Fibroblast of lung (primary cell): ENCODE data around the gene TMEM250.

Experiments
- CTCF ChIP-seq, 2 donors: IDR thresholded peaks in 1 of 2; conservative IDR thresholded peaks in 1 of 2; 1 replicate in 1 of 2; 2 replicates in 1 of 2; pipeline ENCODE4 v1.5.1; 2011 to 2012; ENCODE audit warnings: low read length in 2 of 2, control low read depth in 1 of 2, inconsistent platforms in 1 of 2, low read depth in 1 of 2, mild to moderate bottlenecking in 1 of 2
- EZH2 ChIP-seq: IDR thresholded peaks from 2 replicates; pipeline ENCODE4 v1.5.1; 2012; ENCODE audit warnings: low read length, control low read depth, mild to moderate bottlenecking; ENCODE audit errors: missing control alignments

- TF ChIP-seq CTCF (conservative IDR thresholded peaks at IDR 0.05 in 1 of 2, IDR thresholded peaks at IDR 0.05 in 1 of 2; ENCODE audit: low read depth in 1 of 2, low read length in 2 of 2), result no peak
- TF ChIP-seq EZH2, result no peak
Measured at GRCh38 chr9:136121801-136122200, 3.1 kb upstream of the TMEM250 start.
